ENCODE data around the gene PRKCH.

Gene PRKCH

DNA sequence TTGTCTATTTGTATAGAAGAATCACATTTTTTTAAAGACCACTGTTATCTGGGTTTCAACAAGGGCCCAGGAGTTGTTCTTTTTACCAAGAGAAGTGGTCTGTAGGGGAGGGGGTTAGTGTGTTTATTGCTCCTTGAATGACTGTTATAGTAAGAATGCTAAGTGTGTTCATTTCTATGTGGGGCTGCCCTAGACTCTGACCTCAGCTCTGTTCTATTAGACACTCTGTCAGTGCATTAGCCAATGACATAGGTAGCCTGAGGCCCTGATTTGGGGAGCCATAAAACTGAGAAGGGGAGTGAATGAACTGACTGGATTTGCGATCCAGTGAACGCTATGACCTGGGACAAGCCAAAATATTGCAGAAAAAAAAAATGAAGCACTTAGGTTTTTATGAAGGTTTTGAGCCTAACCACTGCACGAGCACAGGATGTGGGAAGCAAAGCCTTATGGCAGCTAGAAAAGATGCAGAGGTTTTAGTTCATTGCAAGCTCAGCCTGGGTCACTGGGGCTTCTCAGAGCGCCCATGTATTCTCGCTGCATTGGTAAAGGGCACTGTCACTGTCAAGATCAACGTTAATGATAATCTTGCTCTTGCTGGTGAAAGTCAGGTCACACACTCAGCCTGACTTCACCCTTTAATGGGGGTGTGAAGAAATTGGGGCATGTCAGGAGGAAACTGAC is 63.8 kb downstream of the PRKCH start:
- no peak overlapping the region for H3K27ac ChIP-seq (ENCODE audit: low read length)
- H3K9ac ChIP-seq (ENCODE audit: low read depth, low read length), result no peak overlapping the region
- no peaks in the 10 kb centered on the region for H3K36me3 ChIP-seq (ENCODE audit: insufficient read depth, low read depth, low read length)
- no peak overlapping the region for H3K4me3 ChIP-seq (ENCODE audit: low read length)
- H3K9me3 ChIP-seq (ENCODE audit: insufficient read depth, low read depth, low read length), result no peaks in the 10 kb centered on the region
- no peaks in the 10 kb centered on the region for H3K27me3 ChIP-seq (ENCODE audit: insufficient read depth, low read length)
- no peaks in the 10 kb centered on the region for H3K4me1 ChIP-seq (ENCODE audit: insufficient read depth, low read length)

DNA sequence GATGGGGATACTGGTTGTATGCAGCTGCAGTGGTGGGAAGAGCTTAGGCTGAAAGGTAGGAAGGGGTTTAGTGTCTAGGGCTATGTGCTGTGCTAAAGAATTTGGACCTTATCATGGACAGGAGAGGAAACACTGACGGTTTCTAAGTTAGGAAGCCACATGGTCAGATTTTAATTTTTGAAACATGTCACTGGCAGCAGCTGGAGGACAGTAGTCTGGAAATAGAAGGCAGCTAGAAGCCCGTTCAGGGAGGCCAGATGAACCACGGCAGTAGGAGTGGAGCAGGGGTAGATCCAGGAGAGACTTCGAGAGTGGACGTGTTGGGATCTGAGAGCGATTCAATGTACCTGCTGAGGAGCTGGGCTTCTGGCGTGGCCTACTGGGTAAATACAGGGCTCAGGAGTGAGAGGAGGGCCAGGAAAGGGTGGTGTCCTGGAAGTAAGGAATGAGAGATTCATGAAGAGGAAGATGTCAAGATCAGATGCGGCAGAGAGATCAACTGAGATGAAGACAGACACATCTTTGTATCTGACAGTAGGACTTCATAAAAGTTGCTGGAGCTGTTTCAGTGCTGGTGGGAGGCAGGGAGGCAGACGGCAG is 64.9 kb downstream of the PRKCH start:
- no peak overlapping the region for H3K9ac ChIP-seq (ENCODE audit: low read depth, low read length)
- no peaks in the 10 kb centered on the region for H3K4me1 ChIP-seq (ENCODE audit: insufficient read depth, low read length)

DNA sequence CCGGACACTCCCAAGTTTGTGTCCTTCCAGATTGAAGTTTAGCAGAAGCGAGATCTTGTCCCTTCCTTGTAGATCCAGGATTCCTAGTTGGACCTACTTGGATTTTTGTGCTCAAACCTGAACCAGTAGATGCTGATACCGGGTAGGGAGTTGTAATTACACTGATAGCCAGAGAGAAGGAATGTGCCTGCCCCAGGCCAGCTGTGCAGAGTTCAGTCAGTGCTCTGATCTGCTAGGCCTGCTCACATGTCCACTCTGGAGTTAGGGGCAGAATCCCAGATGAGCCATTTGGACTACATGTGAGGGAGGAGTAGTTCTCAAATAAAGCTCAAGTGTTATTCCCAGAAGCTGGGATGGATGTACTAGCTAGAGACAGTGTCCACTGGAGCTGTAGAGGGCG is 65.7 kb downstream of the PRKCH start:
- Histone ChIP-seq H3K27ac (ENCODE audit: low read length) (no peak overlapping the region), H3K9ac (ENCODE audit: low read depth, low read length) (no peak overlapping the region), H3K4me1 (ENCODE audit: insufficient read depth, low read length) (no peaks in the 10 kb centered on the region), H3K36me3 (ENCODE audit: insufficient read depth, low read depth, low read length) (no peaks in the 10 kb centered on the region), H3K27me3 (ENCODE audit: insufficient read depth, low read length) (no peaks in the 10 kb centered on the region), H3K9me3 (ENCODE audit: insufficient read depth, low read depth, low read length) (no peaks in the 10 kb centered on the region), H3K4me3 (ENCODE audit: low read length) (no peak overlapping the region)

More for the DNA sequence above, 64.9 kb downstream of the PRKCH start:
- no peak overlapping the region for H3K4me3 ChIP-seq (ENCODE audit: low read length)
- no peaks in the 10 kb centered on the region for H3K27me3 ChIP-seq (ENCODE audit: insufficient read depth, low read length)
- H3K36me3 ChIP-seq (ENCODE audit: insufficient read depth, low read depth, low read length), result no peaks in the 10 kb centered on the region
- no peak overlapping the region for H3K27ac ChIP-seq (ENCODE audit: low read length)
- no peaks in the 10 kb centered on the region for H3K9me3 ChIP-seq (ENCODE audit: insufficient read depth, low read depth, low read length)

DNA sequence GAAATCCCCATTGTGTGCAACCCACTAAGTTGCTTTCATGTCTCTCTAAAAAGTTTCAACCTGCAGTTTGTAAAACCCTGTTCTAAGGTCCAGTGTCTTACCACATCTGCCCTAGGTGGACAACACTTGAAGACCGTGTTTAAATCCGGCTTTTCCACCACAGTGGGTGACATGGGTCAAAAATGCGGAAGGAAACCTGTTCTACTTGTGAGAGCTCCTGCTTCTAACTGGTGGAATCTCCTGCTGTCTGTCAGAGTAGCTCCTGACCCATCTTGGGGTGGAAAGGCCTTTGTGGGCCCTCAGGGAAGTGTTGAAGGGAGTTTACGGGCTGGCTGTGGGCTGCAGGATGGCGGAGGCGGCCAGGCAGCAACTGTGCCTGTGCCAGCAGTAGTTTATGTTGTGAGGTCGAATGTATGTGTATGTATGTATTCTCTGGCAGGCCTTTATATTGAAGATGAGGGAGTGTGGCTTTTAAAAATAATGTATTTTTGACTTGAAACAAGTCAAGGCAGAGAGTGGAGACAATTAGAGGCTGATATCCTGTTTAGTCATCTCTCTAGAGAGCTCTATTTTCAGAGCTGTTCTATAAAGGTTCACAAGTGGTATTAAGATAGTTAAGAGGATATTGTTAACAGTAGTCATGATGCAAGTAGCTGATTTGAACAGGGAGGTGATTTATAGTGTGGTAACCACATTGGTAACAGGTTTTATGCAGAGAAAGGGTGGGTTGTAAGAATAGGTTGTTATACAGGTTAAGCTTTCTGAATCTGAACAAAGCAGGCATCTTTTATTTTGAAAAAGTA is 67.0 kb downstream of the PRKCH start:
- H3K9me3 ChIP-seq (ENCODE audit: insufficient read depth, low read depth, low read length), result no peaks in the 10 kb centered on the region
- H3K36me3 ChIP-seq (ENCODE audit: insufficient read depth, low read depth, low read length), result no peaks in the 10 kb centered on the region
- H3K27ac ChIP-seq (ENCODE audit: low read length), result no peak overlapping the region
- no peaks in the 10 kb centered on the region for H3K27me3 ChIP-seq (ENCODE audit: insufficient read depth, low read length)
- no peak overlapping the region for H3K9ac ChIP-seq (ENCODE audit: low read depth, low read length)
- no peak overlapping the region for H3K4me3 ChIP-seq (ENCODE audit: low read length)
- H3K4me1 ChIP-seq (ENCODE audit: insufficient read depth, low read length), result no peaks in the 10 kb centered on the region

DNA sequence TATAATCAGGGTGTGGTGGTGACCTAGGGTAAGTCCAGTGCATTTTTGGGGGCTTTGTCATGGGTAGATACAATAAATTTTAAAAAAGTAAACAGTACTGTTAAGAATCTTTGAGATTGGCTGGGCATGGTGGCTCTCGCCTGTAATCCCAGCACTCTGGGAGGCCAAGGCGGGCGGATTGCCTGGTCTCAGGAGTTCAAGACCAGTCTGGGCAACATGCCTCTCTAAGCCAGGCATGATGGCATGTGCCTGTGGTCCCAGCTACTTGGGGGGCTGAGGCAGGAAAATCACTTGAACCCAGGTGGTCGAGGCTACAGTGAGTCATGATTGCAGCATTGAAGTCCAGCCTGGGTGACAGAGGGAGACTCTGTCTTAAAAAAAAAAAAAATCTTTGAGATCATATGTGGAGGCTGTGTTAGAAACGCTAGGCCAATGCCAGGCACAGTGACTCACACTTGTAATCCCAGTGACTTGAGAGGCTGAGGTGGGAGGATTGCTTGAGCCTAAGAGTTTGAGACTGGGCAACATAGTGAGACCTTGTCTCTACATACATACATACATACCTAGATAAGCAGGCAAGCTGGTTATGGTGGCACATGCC is 67.7 kb downstream of the PRKCH start:
- Histone ChIP-seq H3K4me3 (ENCODE audit: low read length) (no peak overlapping the region), H3K9me3 (ENCODE audit: insufficient read depth, low read depth, low read length) (no peaks in the 10 kb centered on the region), H3K27me3 (ENCODE audit: insufficient read depth, low read length) (no peaks in the 10 kb centered on the region), H3K9ac (ENCODE audit: low read depth, low read length) (no peak overlapping the region), H3K36me3 (ENCODE audit: insufficient read depth, low read depth, low read length) (no peaks in the 10 kb centered on the region), H3K4me1 (ENCODE audit: insufficient read depth, low read length) (no peaks in the 10 kb centered on the region), H3K27ac (ENCODE audit: low read length) (no peak overlapping the region)

DNA sequence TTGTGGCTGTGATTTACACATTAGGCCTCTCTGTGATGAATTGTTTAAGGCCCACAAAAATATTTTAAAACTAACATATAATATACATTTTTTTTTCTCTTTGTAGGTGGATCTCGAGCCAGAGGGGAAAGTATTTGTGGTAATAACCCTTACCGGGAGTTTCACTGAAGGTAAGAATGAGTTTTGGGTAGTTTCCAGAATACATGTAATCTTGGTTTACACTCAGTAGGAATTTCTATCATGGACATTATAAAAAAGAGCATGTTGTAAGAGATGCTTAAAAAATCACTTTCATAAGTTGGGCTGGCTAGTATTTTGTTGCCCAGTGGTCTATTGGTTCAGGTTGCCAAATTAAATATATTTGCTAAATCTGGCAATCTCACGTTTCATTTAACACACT is 69.7 kb downstream of the PRKCH start:
- Histone ChIP-seq H3K9ac (ENCODE audit: low read depth, low read length) (no peak overlapping the region), H3K36me3 (ENCODE audit: insufficient read depth, low read depth, low read length) (no peaks in the 10 kb centered on the region), H3K4me3 (ENCODE audit: low read length) (no peak overlapping the region), H3K9me3 (ENCODE audit: insufficient read depth, low read depth, low read length) (no peaks in the 10 kb centered on the region), H3K27me3 (ENCODE audit: insufficient read depth, low read length) (no peaks in the 10 kb centered on the region), H3K4me1 (ENCODE audit: insufficient read depth, low read length) (no peaks in the 10 kb centered on the region), H3K27ac (ENCODE audit: low read length) (no peak overlapping the region)

DNA sequence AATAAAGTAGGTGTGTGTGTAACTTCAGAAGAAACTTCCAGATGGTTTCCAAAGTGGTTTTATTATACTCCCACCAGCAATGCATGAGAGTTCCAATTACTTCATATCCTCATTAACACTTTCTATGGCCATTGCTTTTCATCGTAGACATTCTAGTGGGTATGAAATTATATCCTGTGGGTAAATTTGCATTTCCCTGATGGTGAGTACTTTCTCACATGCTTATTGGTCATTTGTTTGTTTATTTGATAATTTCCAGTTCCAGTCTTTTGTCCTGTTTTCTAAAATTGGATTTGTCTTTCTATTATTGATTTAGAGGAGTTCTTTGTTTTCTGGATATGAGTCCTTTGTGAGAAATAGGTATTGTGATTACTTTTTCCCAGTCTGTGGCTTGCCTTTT is 70.9 kb downstream of the PRKCH start:
- no peaks in the 10 kb centered on the region for H3K27me3 ChIP-seq (ENCODE audit: insufficient read depth, low read length)
- H3K27ac ChIP-seq (ENCODE audit: low read length), result no peak overlapping the region
- H3K36me3 ChIP-seq (ENCODE audit: insufficient read depth, low read depth, low read length), result no peaks in the 10 kb centered on the region
- H3K9ac ChIP-seq (ENCODE audit: low read depth, low read length), result no peak overlapping the region
- no peaks in the 10 kb centered on the region for H3K9me3 ChIP-seq (ENCODE audit: insufficient read depth, low read depth, low read length)
- no peaks in the 10 kb centered on the region for H3K4me1 ChIP-seq (ENCODE audit: insufficient read depth, low read length)
- H3K4me3 ChIP-seq (ENCODE audit: low read length), result no peak overlapping the region

DNA sequence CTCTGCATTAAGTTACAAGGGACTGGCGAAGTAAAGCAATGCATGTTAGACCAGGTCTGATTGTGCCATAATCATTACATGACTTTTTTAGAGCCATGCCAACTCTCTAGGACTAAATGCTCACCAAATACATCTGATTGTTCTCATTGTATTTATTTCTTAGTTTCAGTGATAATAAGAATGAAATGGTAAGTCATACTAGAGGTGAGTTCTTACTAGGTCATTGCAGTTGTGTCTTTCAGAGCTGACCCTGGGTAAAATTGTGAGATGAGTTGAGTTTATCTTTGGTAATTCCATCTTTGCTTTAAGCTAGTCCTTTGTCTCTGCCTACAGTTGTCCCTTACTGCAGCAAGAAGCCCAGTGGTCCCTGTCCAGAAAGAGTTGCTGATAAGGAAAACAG is 73.2 kb downstream of the PRKCH start:
- no peaks in the 10 kb centered on the region for H3K9me3 ChIP-seq (ENCODE audit: insufficient read depth, low read depth, low read length)
- no peaks in the 10 kb centered on the region for H3K36me3 ChIP-seq (ENCODE audit: insufficient read depth, low read depth, low read length)
- H3K4me1 ChIP-seq (ENCODE audit: insufficient read depth, low read length), result no peaks in the 10 kb centered on the region
- H3K4me3 ChIP-seq (ENCODE audit: low read length), result no peak overlapping the region
- no peak overlapping the region for H3K27ac ChIP-seq (ENCODE audit: low read length)
- no peaks in the 10 kb centered on the region for H3K27me3 ChIP-seq (ENCODE audit: insufficient read depth, low read length)
- no peak overlapping the region for H3K9ac ChIP-seq (ENCODE audit: low read depth, low read length)

DNA sequence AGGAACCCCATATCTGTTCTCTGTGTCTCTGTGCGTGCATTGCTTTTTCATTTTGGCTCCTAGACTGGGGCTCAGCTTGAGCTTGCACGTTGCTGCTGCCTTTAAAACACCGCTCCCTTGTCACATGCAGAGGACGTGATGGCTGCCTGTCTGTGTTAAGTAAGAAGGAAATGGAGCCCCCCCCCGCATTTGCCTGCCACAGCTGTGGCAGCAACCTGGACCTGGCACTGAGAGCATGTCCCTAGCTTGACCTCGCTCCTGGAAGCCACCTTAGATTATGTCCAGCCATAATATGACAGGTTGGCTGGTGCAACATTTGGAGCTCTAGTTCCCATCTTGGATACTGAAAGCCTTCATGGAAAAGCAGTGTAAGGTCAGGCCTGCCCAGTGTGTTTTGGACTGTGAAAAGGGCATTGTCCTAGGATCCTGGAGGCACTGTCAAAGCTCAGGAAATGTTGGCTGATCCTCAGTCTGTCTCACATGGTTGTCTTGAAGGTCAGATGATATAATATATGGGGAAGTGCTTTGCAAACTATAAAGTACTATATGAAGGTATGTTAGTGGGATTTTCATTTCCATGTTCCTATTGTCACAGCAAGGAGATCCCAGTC is 73.8 kb downstream of the PRKCH start:
- Histone ChIP-seq H3K27ac (ENCODE audit: low read length) (no peak overlapping the region), H3K9me3 (ENCODE audit: insufficient read depth, low read depth, low read length) (no peaks in the 10 kb centered on the region), H3K4me3 (ENCODE audit: low read length) (no peak overlapping the region)

DNA sequence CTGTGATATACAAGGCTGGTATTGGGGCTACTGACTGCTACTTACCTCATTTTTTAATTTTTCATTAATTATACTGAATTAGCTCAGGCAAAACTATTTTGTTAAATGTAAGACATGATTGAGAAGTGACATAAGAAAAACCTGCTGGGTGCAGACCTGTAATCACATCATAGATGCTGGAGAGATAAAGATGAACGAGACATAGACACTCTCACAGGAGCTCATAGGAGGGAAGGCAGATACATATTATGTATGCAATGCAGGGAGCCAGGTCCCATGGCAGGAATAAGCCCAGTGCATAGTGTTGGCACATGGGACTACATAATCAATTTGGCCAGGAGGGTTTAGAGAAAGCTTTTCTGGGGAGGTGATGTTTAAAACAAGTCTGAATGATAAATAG is 74.9 kb downstream of the PRKCH start:
- no peaks in the 10 kb centered on the region for H3K36me3 ChIP-seq (ENCODE audit: insufficient read depth, low read depth, low read length)
- no peaks in the 10 kb centered on the region for H3K27me3 ChIP-seq (ENCODE audit: insufficient read depth, low read length)
- H3K9me3 ChIP-seq (ENCODE audit: insufficient read depth, low read depth, low read length), result no peaks in the 10 kb centered on the region
- H3K4me3 ChIP-seq (ENCODE audit: low read length), result no peak overlapping the region
- no peak overlapping the region for H3K27ac ChIP-seq (ENCODE audit: low read length)
- no peak overlapping the region for H3K9ac ChIP-seq (ENCODE audit: low read depth, low read length)
- no peaks in the 10 kb centered on the region for H3K4me1 ChIP-seq (ENCODE audit: insufficient read depth, low read length)

More for the DNA sequence above, 73.8 kb downstream of the PRKCH start:
- H3K36me3 ChIP-seq (ENCODE audit: insufficient read depth, low read depth, low read length), result no peaks in the 10 kb centered on the region
- H3K4me1 ChIP-seq (ENCODE audit: insufficient read depth, low read length), result no peaks in the 10 kb centered on the region
- no peak overlapping the region for H3K9ac ChIP-seq (ENCODE audit: low read depth, low read length)
- H3K27me3 ChIP-seq (ENCODE audit: insufficient read depth, low read length), result no peaks in the 10 kb centered on the region

DNA sequence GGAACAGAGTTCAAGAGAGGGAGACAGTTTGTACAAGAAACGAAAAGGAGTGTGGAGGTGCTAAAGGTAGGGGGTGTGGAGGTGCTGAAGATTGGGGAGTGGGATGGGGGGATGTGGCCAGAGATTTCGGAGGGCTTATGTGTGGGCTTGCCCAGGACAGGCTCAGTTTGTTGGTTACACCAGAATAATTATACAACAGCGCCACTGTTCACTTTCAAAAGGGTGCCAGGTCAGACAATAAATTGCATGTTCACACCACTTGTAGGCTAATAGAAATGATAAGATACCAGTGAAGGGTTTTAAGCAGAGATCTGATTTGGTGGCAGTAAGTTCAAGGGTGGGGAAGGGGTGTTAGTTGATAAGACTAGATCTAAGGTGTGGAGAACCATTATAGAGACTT is 75.3 kb downstream of the PRKCH start:
- Histone ChIP-seq H3K9me3 (ENCODE audit: insufficient read depth, low read depth, low read length) (no peaks in the 10 kb centered on the region), H3K36me3 (ENCODE audit: insufficient read depth, low read depth, low read length) (no peaks in the 10 kb centered on the region), H3K27ac (ENCODE audit: low read length) (no peak overlapping the region)

More for the DNA sequence above, 75.3 kb downstream of the PRKCH start:
- H3K4me3 ChIP-seq (ENCODE audit: low read length), result no peak overlapping the region
- no peaks in the 10 kb centered on the region for H3K4me1 ChIP-seq (ENCODE audit: insufficient read depth, low read length)
- no peaks in the 10 kb centered on the region for H3K27me3 ChIP-seq (ENCODE audit: insufficient read depth, low read length)
- H3K9ac ChIP-seq (ENCODE audit: low read depth, low read length), result no peak overlapping the region

Measured in iPS-20b (cell line).